Suppressor macrophage (primary cell): ENCODE measurements around the gene ZC3H7B.
"Not testable (repeated sequence)": the region's sequence is repeated elsewhere in the genome, so short reads cannot be mapped to it uniquely, and the experiment has no call there.

Experiments
- DNase-seq, 4 experiments: peaks; one replicate each; pipeline ENCODE4 v3.0.0-alpha.2; 2020 to 2022

The ZC3H7B gene

DNA sequence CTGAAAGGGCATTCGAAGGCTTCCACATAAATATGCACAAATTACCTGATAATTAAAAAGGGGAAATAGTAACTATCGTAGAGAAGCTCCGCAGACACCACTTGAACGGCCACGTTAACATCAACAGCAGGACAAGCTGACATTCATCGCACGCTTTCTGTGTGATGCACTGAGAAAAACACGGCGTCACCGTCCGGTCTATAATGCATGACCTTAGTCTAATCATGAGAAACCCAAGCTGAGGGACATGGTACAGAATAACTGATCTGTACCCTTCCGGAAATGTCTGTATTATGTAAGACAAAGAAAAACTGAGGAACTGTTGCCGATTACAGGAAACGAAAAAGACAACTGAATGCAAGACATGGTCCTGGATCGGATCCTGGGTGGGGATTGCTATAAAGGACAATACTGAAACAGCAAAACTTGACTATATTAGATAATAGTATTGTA, 14.7 kb upstream of the ZC3H7B start:
- DNase-seq: peak; percentile 74 to 91 (median 87)

DNA sequence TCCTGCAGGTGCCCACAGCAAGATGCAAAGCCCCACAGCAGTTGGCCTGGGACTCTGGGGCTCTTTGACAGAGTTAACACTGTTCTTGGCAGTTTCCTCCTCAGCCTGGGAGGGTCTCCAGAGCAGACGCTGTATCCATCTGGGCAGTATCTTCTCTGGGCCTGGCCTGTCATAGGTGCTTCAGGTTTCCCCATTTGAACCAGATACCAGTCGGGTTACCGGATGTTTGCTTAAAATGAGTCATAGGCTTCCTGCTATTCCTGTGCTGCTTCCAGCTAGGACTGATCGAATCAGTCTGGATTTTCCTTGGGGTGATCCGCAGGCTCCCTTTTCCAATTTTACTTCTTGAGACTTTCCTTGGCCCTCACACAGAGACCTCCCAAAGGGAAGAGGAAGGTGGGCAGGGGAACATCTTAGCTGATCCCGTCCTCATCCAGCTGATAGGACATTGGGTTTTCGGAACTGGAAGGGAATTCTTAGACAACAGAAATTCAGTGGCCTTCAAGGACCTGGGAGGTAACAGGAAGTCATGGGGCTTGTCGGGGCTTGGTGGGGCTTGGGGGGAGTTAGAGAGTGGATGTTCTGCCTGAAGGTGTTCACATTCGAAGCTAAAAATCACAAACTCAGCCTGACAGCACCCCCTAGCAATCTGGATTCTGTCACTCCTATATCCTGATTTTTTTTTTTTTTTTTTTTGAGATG, 12.9 kb upstream of the ZC3H7B start:
- DNase-seq: no peak

- peak; percentile 74 to 89 (median 86) for DNase-seq
Measured at GRCh38 chr22:41289671-41290070, 11.7 kb upstream of the ZC3H7B start.

- DNase-seq: no peak
Measured at GRCh38 chr22:41290262-41291221, 10.8 kb upstream of the ZC3H7B start.

DNA sequence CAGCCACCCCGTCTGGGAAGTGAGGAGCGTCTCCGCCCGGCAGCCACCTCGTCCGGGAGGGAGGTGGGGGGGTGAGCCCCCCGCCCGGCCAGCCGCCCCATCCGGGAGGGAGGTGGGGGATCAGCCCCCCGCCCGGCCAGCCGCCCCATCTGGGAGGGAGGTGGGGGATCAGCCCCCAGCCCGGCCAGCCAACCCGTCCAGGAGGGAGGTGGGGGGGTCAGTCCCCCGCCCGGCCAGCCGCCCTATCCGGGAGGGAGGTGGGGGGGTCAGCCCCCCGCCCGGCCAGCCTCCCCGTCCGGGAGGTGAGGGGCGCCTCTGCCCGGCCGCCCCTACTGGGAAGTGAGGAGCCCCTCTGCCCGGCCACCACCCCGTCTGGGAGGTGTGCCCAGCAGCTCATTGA, 6.5 kb upstream of the ZC3H7B start:
- DNase-seq: not testable (repeated sequence)

- DNase-seq: no peak
Measured at GRCh38 chr22:41296826-41297667, 4.3 kb upstream of the ZC3H7B start.

GRCh38 chr22:41300661-41301060, 664 bp upstream of the ZC3H7B start:
- DNase-seq: no peak

DNA sequence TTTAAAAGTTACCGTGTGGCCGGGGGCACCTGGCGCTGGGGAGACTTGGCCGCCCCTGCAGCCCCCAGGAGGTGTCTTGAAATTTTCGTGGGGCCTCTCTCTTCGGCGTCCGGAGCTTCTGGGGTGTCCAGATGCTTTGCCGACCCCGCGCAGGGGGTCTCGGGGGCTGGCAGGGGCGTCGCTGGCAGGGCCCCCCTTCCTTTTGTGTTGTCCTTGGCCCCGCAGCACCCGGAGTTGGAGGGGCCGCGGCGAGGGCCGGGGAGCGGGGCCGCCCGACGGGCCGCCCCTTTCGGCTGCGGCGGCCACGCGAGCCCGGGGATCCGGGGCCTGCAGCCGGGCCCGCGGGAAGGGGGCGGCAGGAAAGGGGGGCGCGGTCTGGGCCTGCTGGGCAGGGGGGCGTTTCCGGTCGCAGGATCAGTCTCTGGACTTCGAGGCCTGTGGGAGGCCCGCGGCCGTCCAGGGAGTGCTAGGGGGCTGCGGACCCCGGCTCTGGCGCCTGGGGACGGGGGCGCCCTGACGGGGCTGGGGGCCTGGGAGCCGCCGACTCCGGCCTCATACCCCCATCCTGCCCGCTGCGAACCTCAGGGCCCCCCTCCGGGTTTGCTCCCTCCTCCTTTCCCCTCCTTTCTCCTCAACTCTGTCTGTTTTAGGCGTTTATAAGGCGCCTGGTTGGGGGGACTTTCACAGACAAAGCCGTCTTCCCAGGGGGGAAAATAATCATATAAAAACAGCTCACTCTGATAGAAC, 869 bp downstream of the ZC3H7B start:
- DNase-seq: peak in 2 of 4 experiments; percentile 14 to 29

GRCh38 chr22:41302811-41303210, 1.5 kb downstream of the ZC3H7B start:
- DNase-seq: no peak

DNA sequence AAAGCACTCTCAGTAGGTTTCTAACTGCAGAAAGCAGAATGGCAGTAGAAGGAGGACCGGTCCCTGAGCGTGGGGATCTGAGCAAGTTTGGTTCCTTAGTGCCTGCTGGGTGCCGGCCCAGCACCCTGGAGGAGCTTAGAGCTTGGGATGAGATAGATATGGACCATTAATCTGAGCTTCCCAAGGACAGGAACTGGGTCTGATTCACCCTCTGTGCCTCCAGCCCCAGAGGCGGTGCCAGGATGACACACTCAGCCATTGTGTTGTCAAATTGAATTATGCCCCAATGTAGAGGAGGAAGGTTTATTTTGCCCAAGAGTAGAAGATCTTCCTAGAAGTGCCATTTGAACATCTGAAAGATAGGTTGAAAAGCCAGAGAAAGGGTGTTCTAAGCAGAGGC, 4.3 kb downstream of the ZC3H7B start:
- peak in 3 of 4 experiments; percentile 10 to 16 (median 16) for DNase-seq

DNA sequence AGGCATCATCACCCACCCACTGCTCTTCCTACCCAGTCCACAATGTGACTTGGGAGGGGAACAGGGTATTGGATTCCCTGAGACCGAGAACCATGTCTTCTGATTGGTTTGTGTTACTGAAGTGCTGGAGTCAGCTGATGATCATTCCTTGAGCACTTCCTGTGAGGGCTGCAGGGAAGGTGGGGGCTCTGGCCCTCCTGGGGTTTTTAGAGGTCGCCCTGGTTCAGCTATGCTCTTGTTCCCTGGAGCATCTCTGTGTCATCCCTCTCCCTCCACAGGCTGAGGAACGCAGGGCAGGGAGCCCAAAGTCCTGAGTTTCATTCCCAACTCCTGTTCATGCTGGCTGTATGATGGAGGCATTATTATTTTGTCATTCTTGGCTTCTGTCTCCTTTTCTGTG, 6.7 kb downstream of the ZC3H7B start:
- peak; percentile 8 to 47 (median 41) for DNase-seq

- DNase-seq: peak in 3 of 4 experiments; percentile 20 to 45 (median 30)
Measured at GRCh38 chr22:41308544-41308947, 7.2 kb downstream of the ZC3H7B start.

- DNase-seq: no peak
Measured at GRCh38 chr22:41310336-41310735, 9.0 kb downstream of the ZC3H7B start.

DNA sequence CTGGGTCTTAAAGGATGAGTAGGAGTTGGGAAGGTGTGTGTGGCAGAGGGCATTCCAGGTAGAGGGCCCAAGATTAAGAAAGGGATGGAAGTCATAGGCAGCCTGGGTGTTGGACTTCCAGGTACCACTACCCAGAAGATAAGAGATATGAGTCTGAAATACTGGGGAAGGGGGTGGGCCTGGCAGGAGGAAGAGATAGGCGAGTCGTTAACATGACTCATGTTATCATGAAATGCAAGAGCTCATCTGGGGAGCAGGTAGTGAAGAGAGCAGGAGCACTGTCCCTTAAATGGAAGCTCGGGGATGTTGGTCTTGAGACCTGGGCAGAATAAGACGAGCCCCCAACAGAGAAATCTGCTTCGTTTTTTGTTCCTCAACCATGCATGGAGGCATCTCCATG, 10.2 kb downstream of the ZC3H7B start:
- DNase-seq: no peak

DNA sequence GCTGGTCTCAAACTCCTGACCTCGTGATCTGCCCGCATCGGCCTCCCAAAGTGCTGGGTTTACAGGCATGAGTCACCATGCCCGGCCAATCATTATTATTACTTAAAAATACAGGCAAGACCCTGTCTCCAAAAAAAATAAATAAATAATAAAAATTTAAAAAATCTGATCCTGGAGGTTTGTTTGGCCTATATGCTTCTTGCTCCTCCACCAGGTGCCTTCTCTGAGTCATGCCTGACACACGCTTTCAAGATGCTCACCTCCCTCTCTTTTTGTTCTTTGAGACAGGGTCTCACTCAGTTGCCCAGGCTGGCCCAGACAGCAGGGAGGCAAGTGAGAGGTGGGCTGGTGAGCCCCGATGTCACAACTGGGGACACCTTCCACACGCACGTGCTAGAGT, 13.5 kb downstream of the ZC3H7B start:
- no peak for DNase-seq

DNA sequence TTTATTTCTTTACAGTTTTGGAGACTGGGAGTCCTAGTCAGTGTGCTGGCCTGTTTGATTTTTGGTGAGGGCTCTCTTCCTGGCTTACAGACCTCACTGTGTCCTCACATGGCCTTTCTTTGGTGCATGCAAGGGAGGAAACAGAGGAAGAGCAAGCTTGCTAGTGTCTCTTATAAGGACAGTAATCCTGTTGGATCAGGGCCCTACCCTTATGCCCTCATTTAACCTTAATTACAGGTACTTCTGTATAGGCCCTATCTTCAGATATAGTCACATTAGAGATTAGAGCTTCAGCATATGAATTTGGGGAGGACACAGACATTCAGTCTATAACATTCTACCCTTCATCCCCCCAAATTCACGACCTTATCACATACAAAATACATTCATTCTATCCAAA, 14.3 kb downstream of the ZC3H7B start:
- DNase-seq: no peak

DNA sequence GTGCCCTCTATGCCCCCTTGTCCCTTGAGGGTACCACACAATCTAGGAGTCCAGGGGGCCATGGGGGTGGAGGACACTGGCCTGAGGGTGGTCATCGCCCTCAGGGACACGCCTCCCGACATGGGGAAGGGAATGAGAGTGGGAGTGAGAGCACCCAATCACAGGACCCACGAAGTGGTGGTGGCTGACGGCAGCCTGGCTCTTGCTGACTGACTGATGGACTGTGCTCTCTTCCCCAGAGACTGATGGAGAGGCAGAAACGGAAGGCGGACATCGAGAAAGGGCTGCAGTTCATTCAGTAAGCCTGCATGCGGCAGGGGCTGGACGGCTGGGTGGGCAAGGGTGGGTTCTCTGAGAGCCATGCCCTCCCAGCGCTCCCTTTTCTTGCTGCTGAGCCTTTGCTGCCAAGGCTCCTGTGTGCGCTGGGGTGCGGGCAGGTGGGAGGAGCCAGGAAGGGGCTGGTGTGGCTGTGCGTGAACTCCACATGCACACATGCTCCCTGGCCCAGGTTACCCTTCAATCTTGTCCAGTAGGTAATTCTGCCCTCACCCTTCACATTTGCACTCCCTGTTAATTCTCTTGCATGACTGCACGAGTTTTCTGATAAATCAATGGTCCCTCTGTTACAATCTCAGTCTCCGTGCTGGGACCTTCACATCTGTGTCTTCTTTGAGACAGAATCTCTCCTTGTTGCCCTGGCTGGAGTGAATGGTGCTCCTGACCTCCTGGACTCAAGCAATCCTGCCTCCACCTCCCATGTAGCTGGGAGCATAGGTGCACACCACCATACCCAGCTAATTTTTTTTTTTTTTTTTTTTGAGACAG, 19.3 kb downstream of the ZC3H7B start:
- DNase-seq: no peak

GRCh38 chr22:41324821-41325528, 23.6 kb downstream of the ZC3H7B start:
- DNase-seq: no peak

DNA sequence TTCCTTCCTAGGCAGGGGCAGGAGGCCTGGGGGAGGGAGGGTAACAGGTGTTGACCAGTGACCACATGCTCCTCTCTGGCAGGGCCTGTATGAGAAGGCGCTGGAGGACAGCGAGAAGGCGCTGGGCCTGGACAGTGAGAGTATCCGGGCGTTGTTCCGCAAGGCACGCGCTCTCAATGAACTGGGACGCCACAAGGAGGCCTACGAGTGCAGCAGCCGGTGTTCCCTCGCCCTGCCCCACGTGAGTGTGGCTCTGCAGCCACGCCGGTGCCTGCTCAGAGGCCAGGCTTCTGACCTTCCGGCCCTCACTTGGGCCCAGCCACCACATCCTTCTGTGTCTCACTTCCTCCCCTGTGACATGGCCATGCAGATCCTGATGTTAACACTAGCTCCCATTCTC, 25.8 kb downstream of the ZC3H7B start:
- DNase-seq: no peak

GRCh38 chr22:41330169-41330568, 28.8 kb downstream of the ZC3H7B start:
- no peak for DNase-seq
